Endothelial cell of umbilical vein (primary cell): ENCODE results near the gene KAZN. TPM values are rescaled to one million over a fixed set of nuclear protein-coding genes. Genes with fewer than 3 reads are reported as not detected.

ENCODE experiments used
- BruUV-seq: library from RNA; stranded (reverse); fragments of 400-500 nt; replicated peaks from 2 replicates; lab custom pipeline; 2021; lab: Mats Ljungman, UMichigan
- CTCF ChIA-PET: fragments of 300-600, 350-600 bp; sonication (Branson Sonifier 250); formaldehyde crosslinking; loops from one replicate; lab custom pipeline; 2021; ENCODE audit warnings: antibody characterized with exemption, inconsistent platforms; lab: Charles Lee
- POLR2A ChIA-PET: fragments of 300-600, 350-600 bp; sonication (Branson Sonifier 250); formaldehyde crosslinking; loops from one replicate; lab custom pipeline; 2021; ENCODE audit warnings: antibody characterized with exemption, inconsistent platforms; lab: Charles Lee
- DNase-seq: peaks from one replicate; pipeline ENCODE4 v3.0.0-alpha.2; 2011; ENCODE audit warnings: low read depth, low spot score
- FAIRE-seq: peaks from 2 replicates; lab custom pipeline; 2011; peaks lifted over from hg19 to GRCh38; lab: Jason Lieb, UNC
- H2AFZ ChIP-seq: 2 replicates; pipeline ENCODE4 v1.6.0; 2012; ENCODE audit warnings: low read depth, low read length, control low read depth, inconsistent platforms
- H3K27ac ChIP-seq: 2 replicates; pipeline ENCODE4 v1.5.1; 2011; ENCODE audit warnings: low read depth, mild to moderate bottlenecking, control low read depth, low read length, moderate library complexity; ENCODE audit not compliant: insufficient read depth
- H3K27me3 ChIP-seq, 2 experiments: 2 replicates each; pipeline versions ENCODE4 v1.6.0 to v1.6.1; 2011; ENCODE audit warnings: low read length in 2 of 2, mixed read lengths in 1 of 2; ENCODE audit not compliant: control insufficient read depth in 2 of 2, insufficient read depth in 2 of 2
- H3K36me3 ChIP-seq, 2 experiments: 2 replicates in 1 of 2; 3 replicates in 1 of 2; pipeline ENCODE4 v1.5.1; 2011; ENCODE audit warnings: low read length in 2 of 2, mild to moderate bottlenecking in 1 of 2, moderate library complexity in 1 of 2; ENCODE audit not compliant: control insufficient read depth in 2 of 2, insufficient read depth in 2 of 2; ENCODE audit errors: extremely low read depth in 1 of 2
- H3K4me1 ChIP-seq: 3 replicates; pipeline ENCODE4 v1.5.1; 2011; ENCODE audit warnings: mild to moderate bottlenecking, low read length; ENCODE audit not compliant: control insufficient read depth, insufficient read depth; ENCODE audit errors: extremely low read depth
- H3K4me2 ChIP-seq: 2 replicates; pipeline ENCODE4 v1.6.1; 2011; ENCODE audit warnings: low read length, control low read depth, mixed read lengths; ENCODE audit not compliant: insufficient read depth
- H3K4me3 ChIP-seq, 3 experiments: fragments of 200-600 bp in 1 of 3; sonication (generic), shearing (Covaris generic) in 1 of 3; replicated peaks in 1 of 3; 2 replicates each; pipeline ENCODE4 v1.5.1; 2011 to 2016; ENCODE audit warnings: control low read depth in 3 of 3, low read length in 3 of 3, mild to moderate bottlenecking in 2 of 3, inconsistent platforms in 1 of 3, low read depth in 1 of 3, moderate library complexity in 1 of 3; ENCODE audit not compliant: insufficient read depth in 1 of 3
- H3K79me2 ChIP-seq: 2 replicates; pipeline ENCODE4 v1.6.0; 2012; ENCODE audit warnings: low read length, inconsistent platforms; ENCODE audit not compliant: control insufficient read depth, insufficient read depth
- H3K9ac ChIP-seq: replicated peaks from 2 replicates; pipeline ENCODE3; 2011; ENCODE audit warnings: low read length, control low read depth; ENCODE audit not compliant: insufficient read depth; ENCODE audit errors: extremely low read depth
- H3K9me1 ChIP-seq: replicated peaks from 3 replicates; pipeline ENCODE4 v1.6.0; 2011; ENCODE audit warnings: mild to moderate bottlenecking, low read length; ENCODE audit not compliant: control insufficient read depth, insufficient read depth; ENCODE audit errors: extremely low read depth
- H3K9me3 ChIP-seq: replicated peaks from 2 replicates; pipeline ENCODE4 v1.5.1; 2012; ENCODE audit warnings: low read length, inconsistent platforms; ENCODE audit not compliant: control insufficient read depth, insufficient read depth
- H4K20me1 ChIP-seq: replicated peaks from 2 replicates; pipeline ENCODE3; 2011; ENCODE audit warnings: mild to moderate bottlenecking, low read length; ENCODE audit not compliant: control insufficient read depth, insufficient read depth; ENCODE audit errors: extremely low read depth
- CTCF ChIP-seq, 2 donors: IDR thresholded peaks; 1 replicate in 1 of 2; 2 replicates in 1 of 2; pipeline ENCODE4 v1.5.1; 2011; ENCODE audit warnings: low read length in 2 of 2, mild to moderate bottlenecking in 2 of 2, moderate library complexity in 2 of 2, control low read depth in 1 of 2, inconsistent platforms in 1 of 2, low read depth in 1 of 2; ENCODE audit not compliant: insufficient read depth in 1 of 2; ENCODE audit errors: extremely low read depth in 1 of 2
- EZH2 ChIP-seq: IDR thresholded peaks from 2 replicates; pipeline ENCODE4 v1.6.1; 2012; ENCODE audit warnings: borderline replicate concordance, low read depth, mild to moderate bottlenecking, moderate library complexity, low read length, inconsistent platforms; ENCODE audit not compliant: severe bottlenecking
- FOS ChIP-seq: IDR thresholded peaks from 2 replicates; pipeline ENCODE4 v1.6.1; 2011; ENCODE audit warnings: mild to moderate bottlenecking, low read length, moderate library complexity, borderline replicate concordance; ENCODE audit not compliant: insufficient read depth
- GATA2 ChIP-seq: IDR thresholded peaks from 2 replicates; pipeline ENCODE4 v1.7.0; 2011; ENCODE audit warnings: low read depth, mild to moderate bottlenecking, moderate library complexity, mixed read lengths, low read length; ENCODE audit not compliant: insufficient read length, insufficient read depth
- JUN ChIP-seq: IDR thresholded peaks from 2 replicates; pipeline ENCODE4 v1.6.1; 2011; ENCODE audit warnings: borderline replicate concordance, low read depth; ENCODE audit not compliant: insufficient read length, insufficient read depth
- MAX ChIP-seq: IDR thresholded peaks from 2 replicates; pipeline ENCODE4 v1.6.1; 2011; ENCODE audit not compliant: insufficient read depth, insufficient read length
- MYC ChIP-seq: IDR thresholded peaks from one replicate; pipeline ENCODE4 v1.6.1; 2011; ENCODE audit warnings: mild to moderate bottlenecking, low read depth, low read length
- POLR2A ChIP-seq: IDR thresholded peaks from 2 replicates; pipeline ENCODE4 v1.6.1; 2012; ENCODE audit warnings: low read depth, mild to moderate bottlenecking, control low read depth, low read length
- POLR2AphosphoS5 ChIP-seq: IDR thresholded peaks from 2 replicates; pipeline ENCODE4 v1.6.1; 2012; ENCODE audit warnings: low read depth, mild to moderate bottlenecking, control low read depth, low read length, moderate library complexity; ENCODE audit not compliant: insufficient read depth
- dilution Hi-C: fragments of 300-500 bp; cut with MboI; formaldehyde crosslinking; loops from one replicate; pipeline ENCODE4 v1.15.0; 2019; ENCODE audit warnings: low sequenced_read_pairs; ENCODE audit not compliant: extremely low pct_ligation_motif_present
- intact Hi-C: fragments of 100-400 bp; cut with micrococcal nuclease; formaldehyde crosslinking; loops from one replicate; pipeline ENCODE4 v1.10.0; 2022
- polyA plus RNA-seq, 4 experiments: library from polyadenylated mRNA; depleted of rRNA in 3 of 4; stranded (reverse) in 3 of 4; unstranded in 1 of 4; fragments of >200 nt; gene quantifications; 2 replicates each; pipeline versions ENCODE4 v1.2.1 to v1.2.3, GENCODE V29; 2011 to 2012; ENCODE audit warnings: missing spikeins in 1 of 4
- total RNA-seq: library from RNA; stranded (reverse); gene quantifications from 2 replicates; pipeline ENCODE4 v1.2.3, GENCODE V29; 2021

Gene KAZN
- total and polyA plus RNA-seq, 2 donors (not counting 3 experiments of a cell fraction or from before 2014, with no cell fraction given): 1.6 to 5.8 TPM

- no peaks in the 10 kb centered on the region for H3K4me1 ChIP-seq
- no peak overlapping the region for H3K27ac ChIP-seq
- H3K27me3 ChIP-seq: no peaks in the 10 kb centered on the region
- no peak for TF ChIP-seq GATA2
- no peak for TF ChIP-seq FOS
- no peak for TF ChIP-seq CTCF (IDR thresholded peaks at IDR 0.05; ENCODE audit: extremely low read depth in 1 of 2, insufficient read depth in 1 of 2, low read depth in 1 of 2, low read length in 2 of 2)
- no peak for TF ChIP-seq MYC
- no peak for TF ChIP-seq EZH2
- no peak for TF ChIP-seq POLR2A
- TF ChIP-seq JUN: no peak
- TF ChIP-seq MAX: no peak
- TF ChIP-seq POLR2AphosphoS5: no peak
- ChIA-PET CTCF (no interaction called here), POLR2A (no interaction called here)
- no peak overlapping the region for H3K9ac ChIP-seq
- H2AFZ ChIP-seq: no peak overlapping the region
- H3K4me2 ChIP-seq: no peak overlapping the region
- intact Hi-C loops: no loop called here
- H4K20me1 ChIP-seq: no peaks in the 10 kb centered on the region
- FAIRE-seq (no peak), DNase-seq (no peak)
- H3K4me3 ChIP-seq: no peak overlapping the region
- no peaks in the 10 kb centered on the region for H3K36me3 ChIP-seq
- no TSS peak for BruUV-seq
- no peaks in the 10 kb centered on the region for H3K9me3 ChIP-seq
- no peaks in the 10 kb centered on the region for H3K79me2 ChIP-seq
- dilution Hi-C loops: no loop called here
- no peaks in the 10 kb centered on the region for H3K9me1 ChIP-seq
Measured at GRCh38 chr1:14555091-14555490, 43.4 kb upstream of the KAZN start.
